ENCODE data around the gene MUC20.

GRCh38 chr3:195717416-195717815 is 3.4 kb upstream of the MUC20 start:
- TF ChIP-seq CTCF (IDR thresholded peaks at IDR 0.05) = no peak
- TF ChIP-seq EP300 (IDR thresholded peaks at IDR 0.05) = no peak
